GM12874 (cell line): ENCODE data around the gene TCEA3.

Experiments
- CTCF ChIP-seq: IDR thresholded peaks from 2 replicates; pipeline ENCODE4 v1.5.1; 2011; ENCODE audit warnings: low read depth, mild to moderate bottlenecking, control low read depth, low read length, moderate library complexity; ENCODE audit not compliant: insufficient read depth

The TCEA3 gene

DNA sequence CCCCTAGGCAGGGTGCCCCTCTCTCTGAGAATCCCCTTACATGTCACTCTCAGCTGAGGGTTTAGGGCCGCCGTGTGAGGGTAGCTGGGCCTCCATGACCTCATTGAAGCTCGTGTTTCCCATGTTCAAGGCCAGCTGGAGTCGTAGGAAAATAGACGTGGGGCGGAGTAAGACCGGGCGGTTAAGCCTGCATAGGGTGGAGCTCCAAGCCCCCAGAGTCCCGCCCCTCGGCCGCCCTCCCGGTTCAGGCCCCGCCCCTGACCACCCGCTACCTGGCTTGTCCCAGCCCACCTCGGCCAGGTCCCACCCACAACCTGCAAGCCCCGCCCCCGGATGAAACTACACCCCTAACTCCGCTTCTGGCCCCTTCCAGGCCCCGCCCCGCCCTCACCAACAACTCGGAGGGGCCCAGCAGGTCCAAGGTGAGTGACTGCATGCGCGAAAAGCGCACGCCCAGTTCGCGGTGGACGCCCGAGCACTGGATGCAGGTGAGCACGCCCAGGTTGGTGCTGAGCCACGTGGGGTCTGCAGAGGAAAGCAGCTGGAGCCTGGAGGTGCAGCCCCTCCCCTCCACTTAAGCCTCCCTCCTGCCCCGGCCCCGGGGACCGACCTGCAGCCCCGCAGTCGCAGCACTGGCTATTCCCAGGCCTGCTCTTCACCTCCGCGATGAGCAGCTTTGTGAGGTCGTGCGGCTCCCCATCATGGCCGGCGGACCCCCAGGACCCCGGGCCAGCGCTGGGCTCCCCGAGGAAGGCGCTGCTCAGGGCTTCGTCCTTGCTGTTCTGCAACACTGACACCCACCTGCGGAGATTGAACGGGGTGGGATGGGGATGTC is 12.2 kb upstream of the TCEA3 start:
- no peak for TF ChIP-seq CTCF

GRCh38 chr1:23434260-23434775 is 9.8 kb upstream of the TCEA3 start:
- TF ChIP-seq CTCF = no peak

- TF ChIP-seq CTCF = no peak
Observed at GRCh38 chr1:23433122-23433521, 8.6 kb upstream of the TCEA3 start.

GRCh38 chr1:23431431-23431830 is 6.9 kb upstream of the TCEA3 start:
- TF ChIP-seq CTCF = no peak

DNA sequence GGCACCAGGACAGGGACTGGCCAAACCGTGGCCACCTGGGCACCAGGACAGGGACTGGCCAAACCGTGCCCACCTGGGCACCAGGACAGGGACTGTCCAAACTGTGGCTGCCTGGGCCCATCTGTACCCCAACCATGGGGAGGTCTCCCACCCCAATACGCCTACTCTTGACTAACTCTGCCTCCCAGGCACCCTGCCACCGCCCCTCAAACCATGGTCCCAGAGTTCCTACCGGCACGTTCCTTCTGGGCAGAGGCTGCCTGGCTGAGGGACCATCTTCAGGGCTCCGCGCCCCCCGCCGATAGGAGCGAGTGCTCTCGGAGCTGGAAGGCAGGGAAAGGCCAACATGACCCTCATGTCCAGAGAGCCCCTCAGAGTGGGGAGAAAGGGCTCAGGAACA is 6.3 kb upstream of the TCEA3 start:
- TF ChIP-seq CTCF = no peak

- no peak for TF ChIP-seq CTCF
Observed at GRCh38 chr1:23428136-23428905, 3.8 kb upstream of the TCEA3 start.

DNA sequence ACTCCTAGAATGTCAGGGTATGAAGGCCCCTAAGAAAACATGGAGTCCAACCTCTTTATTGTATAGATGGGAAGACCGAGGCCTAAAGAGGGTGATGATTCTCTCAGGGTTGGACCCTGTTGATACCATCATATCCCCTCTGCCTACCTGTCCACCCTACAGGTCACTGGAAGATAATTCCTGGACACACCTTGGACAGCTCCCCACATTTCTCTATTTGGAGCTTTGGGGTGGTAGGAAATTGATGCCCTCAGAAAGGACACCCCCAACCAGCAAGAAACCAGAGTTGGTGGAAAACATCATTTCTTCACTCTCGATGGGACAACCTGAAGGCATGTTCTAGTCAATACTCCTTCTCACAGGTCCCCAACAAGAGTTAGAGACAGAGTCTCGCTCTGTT is 3.0 kb upstream of the TCEA3 start:
- TF ChIP-seq CTCF = no peak
